Activated CD4-positive, alpha-beta T cell treated with anti-CD3 and anti-CD28 coated beads, Interleukin-2, amount 50 U/mL, for 4 hours (primary cell): Measurements from ENCODE around the gene CNGA3.
A peak's percentile ranks its signal among the peaks of the same experiment; 100 is the strongest.
"Not testable (repeated sequence)": the region's sequence is repeated elsewhere in the genome, so short reads cannot be mapped to it uniquely, and the experiment has no call there.

Source experiments
- DNase-seq, 2 experiments: peaks; one replicate each; pipeline ENCODE4 v3.0.0-alpha.2; 2020

CNGA3 gene

DNA sequence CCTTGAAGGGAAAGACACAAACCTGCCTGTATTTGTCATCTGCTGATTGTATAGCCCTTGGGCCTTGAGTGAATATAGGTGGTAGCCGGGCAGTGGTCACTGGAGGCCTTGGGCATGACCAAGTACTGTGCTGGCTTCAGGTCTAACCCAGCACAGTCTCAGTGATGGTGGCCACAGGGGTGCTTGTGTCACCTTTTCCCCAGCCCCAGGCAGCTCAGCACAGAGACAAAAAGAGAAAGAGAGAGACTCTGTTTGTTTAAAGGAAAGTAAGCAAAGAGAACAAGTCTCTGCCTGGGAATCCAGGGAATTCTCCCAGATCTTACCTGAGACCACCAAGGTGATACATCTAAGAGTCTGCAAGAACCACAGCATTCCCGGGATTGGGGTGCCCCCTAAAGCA lies 59.0 kb downstream of the CNGA3 start:
- no peak for DNase-seq

DNA sequence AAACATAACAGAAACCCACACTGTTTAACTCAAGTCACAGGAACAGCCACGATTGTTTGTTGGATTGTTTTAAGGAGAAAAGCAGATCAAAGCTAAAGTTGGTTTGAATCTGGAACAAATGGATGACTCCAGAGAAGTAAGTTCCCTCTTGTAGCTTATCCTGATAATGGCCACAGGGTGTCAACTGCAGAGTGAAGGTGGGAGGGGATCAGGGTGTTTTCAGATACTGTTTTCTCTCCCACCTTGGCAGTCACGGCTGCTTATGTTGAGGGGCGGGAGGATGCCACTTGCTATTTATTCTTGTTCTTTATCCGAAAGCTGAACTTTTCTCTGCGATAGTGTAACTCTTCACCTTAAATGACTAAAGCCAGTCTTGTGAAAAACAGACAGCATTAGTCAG lies 61.9 kb downstream of the CNGA3 start:
- DNase-seq = no peak

DNA sequence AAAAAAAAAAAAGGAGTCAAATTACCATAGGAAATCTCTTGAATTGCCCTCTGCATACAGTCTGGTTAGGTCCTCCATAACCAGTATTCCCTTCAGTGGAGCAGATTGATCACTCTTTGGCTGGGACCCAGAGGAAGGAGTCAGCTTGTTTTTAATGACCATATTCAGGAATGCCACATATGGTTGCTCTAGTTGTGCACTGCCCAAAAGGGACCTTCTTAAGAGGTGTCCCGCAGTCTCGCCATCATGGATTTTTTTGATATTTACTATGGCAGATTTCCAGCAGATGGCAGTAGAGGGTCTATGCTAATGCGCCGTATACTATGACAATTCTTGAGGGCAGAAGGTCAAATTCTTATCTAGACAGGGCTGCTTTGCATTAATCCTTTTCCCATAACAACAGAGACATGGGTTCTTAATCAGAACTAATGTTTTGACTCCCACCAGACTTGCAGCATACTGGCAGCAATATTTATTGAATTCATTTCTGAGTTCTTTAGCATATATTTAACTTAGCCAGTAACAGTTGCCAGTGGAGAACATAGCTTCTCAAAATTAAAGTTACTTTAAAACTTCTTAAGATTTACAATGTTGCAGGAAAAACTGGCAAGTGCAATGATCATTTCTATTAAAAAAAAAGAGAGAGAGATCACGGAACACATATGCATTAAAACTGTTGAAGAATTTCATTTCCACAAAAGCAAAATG lies 66.6 kb downstream of the CNGA3 start:
- DNase-seq = peak; percentile 31 to 37

DNA sequence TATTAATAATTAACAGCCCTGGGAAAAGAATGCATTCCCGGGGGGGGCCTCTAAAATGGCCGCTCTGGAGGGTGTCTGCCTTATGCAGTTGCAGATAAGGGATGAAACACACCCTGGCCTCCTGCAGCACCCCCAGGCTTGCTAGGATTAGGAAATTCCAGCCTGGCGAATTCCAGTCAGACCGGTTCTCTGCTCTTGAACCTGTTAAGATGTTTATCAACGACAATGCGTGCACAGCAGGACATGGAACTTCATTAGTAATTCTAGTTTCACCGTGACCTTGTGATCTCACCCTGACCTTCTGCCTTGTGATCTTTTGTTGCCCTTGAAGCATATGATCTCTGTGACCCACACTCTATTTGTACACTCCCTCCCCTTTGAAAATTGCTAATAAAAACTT lies 68.0 kb downstream of the CNGA3 start:
- DNase-seq = not testable (repeated sequence)

DNA sequence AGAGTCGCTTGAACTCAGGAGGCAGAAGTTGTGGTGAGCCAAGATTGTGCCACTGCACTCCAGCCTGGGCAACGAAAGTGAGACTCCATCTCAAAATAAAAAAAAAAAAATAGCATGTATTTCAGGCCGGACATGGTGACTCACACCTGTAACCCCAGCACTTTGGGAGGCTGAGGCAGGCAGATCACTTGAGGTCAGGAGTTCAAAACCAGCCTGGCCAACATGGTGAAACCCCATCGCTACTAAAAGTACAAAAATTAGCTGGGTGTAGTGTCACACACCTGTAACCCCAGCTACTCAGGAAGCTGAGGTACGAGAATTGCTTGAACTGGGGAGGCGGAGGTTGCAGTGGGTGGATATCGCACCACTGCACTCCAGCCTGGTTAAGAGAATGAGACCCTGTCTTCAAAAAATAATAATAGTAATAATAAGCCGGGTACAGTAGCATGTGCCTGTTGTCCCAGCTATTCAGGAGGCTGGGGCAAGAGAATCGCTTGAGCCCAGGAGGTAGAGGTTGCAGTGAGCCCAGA lies 69.5 kb downstream of the CNGA3 start:
- DNase-seq = not testable (repeated sequence)

DNA sequence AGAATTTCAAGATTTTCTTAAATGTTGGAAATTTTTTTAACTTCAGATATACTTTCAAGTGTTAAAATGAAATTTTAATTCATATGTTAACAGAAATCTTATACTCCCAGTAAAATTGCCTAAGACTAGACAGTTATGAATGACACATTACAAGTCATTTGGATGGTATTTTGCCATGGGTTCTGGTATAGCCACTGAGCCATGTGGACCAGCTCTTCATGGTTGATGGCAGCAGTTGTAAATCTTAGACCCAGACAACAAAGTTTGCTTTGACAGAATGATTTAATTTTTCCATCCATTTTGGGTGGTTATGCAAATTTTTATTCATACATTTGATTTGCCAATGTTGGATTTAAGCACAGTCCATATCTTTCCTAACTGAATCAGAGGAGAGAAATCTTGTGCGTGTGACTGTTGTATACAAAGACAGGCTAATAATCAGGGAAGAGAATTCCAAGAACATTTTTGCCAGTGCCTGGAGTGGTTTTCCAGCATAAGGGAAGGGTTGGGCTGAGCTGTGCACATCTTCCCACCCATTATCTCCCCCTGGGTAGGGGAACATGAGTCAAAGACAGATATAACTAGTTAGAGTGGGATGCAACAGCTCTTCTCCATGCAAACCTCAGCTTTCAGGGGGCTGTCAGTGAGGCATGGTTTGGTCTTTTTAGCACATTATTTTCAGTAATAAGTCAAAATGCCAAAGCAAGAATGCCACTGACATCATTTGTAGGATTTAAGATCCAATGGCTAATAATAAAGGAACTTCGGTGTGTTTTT lies 70.3 kb downstream of the CNGA3 start:
- no peak for DNase-seq

DNA sequence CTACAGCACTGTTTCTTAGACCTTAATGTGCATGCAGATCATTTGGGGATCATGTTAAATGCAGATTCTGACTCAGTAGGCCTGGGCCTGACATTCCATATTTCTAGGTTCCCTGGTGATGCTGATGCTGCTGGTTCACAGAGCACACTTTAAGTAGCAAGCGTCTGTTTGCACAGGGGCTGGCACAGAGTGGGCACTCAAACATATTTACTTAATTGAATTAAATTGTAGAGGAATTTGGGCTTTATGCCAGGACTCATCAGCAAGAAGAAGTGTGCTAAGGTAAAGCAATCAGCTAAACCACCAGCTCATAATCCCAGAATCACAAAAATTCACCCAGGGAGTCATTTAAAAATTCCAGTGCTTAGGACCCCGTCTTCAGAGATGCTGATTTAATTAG lies 73.3 kb downstream of the CNGA3 start:
- DNase-seq = no peak

DNA sequence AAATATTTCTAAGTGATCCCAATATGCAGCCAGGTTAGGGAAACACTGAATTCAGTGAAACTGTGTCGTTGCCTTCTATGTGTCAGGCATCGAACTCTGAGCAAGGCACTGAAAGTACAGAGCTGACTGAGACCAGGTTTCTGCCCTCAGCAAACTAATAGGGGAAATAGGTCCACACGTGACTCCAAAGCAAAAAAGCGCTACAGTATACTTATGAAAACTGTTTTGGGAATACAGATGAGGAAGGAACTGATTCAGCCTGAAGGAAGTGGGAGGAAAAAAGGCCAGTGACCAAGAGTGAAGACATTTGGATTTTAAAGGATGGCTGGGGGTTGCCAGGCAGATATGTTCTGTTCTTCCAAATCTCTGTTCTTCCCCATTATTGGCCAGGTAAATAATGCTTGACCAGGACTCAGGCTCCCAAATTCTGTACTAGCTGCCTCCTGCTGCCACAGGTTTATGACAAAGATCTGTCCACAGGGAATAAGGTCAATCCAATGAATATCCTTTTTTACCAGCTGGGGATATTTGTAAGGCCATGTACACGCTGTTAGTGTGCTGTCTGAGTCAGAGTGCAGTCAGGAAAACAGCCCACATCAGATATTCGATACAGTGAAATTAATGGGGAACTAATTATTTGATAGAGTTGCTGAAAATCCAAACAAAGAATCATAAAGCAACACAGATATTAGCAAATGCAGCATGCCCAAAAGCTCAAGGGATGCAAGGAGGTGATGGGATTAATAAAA lies 73.9 kb downstream of the CNGA3 start:
- no peak for DNase-seq

DNA sequence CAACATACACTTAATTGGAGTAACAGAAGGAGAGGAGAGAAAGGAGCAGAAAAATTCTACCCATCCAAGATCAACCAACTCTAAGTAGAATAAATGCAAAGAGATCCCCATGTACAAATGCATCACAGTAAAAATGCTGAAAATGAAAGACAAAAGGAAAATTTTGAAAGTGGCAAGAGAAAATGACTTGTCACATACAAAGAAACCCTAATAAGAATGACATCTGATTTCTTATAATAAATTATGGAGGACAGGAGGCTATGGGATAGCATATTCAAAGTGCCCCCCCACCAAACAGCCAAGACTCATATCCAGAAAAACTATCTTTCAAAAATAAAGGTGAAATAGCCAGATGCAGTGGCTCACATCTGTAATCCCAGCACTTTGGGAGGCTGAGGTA lies 76.2 kb downstream of the CNGA3 start:
- no peak for DNase-seq

DNA sequence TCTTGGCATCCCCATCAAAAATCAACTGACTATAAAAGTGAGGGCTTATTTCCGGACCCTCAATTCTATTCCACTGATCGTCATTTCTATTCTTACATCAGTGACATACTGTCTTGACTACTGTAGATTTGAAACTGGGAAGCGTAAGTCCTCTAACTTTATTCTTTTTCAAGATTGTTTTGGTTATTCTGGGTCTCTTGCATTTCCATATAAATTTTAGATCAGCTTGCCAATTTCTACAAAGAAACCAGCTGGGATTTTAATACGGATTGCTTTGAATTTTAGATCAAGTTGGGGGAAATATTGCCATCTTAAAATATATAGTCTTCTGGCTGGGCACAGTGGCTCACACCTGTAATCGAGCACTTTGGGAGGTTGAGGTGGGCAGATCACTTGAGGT lies 80.5 kb downstream of the CNGA3 start:
- DNase-seq = no peak

DNA sequence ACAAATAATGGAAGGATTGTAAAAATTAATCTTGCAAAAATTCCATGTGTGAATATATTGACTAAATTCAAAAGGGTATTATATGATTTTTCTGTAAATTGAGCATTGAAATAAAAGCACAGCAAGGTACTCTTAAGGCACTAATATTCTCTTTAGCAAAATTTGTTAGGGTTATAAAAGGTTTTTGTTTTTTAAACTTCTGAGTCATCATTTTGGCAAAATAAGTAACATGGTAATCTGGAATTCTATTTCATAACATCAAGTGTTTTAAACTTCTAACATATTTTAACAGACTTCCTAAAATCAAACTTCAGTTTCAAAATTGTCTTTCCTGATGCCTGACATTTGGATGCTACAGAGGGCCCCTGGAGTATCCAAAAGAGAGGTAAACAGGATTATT lies 85.9 kb downstream of the CNGA3 start:
- DNase-seq = no peak

DNA sequence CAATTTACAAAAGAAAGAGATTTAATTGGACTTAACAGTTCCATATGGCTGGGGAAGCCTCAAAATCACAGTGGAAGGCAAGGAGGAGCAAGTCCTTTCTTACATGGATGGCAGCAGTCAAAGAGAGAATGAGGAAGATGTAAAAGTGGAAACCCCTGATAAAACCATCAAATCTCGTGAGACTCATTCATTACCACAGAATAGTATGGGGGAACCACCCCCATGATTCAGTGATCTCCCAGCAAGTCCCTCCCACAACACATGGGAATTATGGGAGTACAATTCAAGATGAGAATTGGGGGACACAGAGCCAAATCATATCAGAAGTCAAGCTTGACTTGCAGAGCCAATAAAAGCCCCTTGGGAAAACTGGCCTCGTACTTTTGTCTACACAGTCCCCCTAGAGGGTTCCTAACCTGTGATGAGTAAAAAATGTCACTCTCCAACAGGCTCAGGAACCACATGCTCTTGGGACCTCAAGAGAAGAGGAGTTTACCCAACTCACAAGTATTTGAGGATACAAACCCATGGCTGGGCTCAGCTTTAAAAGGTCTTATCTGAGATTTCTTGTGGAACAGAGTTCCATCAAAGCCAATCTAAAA lies 87.2 kb downstream of the CNGA3 start:
- DNase-seq = no peak

DNA sequence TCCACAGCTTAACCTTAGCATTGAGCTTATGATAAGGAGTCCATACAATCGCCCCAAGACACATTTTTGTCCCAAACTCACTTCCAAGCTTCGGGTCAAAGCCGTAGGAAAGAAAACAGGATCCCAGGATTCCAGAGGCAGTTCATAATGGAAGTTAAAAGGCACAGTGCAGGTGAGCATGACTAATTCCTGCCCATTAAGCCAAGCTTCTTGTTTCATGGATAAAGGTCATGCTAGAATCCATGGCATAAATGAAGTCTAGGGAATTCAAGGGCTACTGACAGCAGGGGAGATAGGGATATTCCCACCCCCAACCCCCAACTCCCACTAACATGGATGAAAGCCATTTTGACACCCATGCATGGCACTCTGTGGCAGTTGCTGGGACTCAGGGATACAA lies 88.2 kb downstream of the CNGA3 start:
- no peak for DNase-seq

DNA sequence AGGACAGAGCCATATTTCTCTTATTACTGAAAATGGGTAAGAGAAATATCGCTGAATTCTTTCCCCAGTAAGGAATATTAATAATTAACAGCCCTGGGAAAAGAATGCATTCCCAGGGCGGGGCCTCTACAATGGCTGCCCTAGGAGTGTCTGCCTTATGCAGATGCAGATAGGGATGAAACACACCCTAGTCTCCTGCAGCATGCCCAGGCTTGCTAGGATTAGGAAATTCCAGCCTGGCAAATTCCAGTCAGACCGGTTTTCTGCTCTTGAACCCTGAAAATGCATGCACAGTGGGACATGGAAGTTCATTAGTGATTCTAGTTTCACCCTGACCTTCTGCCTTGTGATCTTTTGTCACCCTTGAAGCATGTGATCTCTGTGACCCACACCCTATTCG lies 89.4 kb downstream of the CNGA3 start:
- DNase-seq = not testable (repeated sequence)

DNA sequence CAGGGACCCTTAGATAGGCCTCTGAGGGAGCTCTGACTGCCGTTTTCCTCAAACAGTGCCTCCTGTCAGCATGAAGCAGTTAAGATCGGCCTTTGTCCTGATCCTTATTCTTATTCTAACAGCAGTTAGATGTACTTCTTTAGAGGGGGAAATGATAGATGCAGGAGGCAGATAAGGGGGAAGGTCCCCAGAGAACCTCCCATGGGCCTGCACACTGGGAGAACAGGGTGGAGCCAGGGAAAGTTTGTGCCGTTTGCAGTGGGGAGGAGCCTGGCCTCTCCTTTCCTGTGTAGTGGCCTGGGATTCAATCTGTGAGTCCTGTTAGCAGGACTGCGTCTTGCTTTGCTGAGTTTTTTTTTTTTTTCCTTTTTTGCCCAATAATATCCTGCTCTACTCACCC lies 90.5 kb downstream of the CNGA3 start:
- DNase-seq = no peak

DNA sequence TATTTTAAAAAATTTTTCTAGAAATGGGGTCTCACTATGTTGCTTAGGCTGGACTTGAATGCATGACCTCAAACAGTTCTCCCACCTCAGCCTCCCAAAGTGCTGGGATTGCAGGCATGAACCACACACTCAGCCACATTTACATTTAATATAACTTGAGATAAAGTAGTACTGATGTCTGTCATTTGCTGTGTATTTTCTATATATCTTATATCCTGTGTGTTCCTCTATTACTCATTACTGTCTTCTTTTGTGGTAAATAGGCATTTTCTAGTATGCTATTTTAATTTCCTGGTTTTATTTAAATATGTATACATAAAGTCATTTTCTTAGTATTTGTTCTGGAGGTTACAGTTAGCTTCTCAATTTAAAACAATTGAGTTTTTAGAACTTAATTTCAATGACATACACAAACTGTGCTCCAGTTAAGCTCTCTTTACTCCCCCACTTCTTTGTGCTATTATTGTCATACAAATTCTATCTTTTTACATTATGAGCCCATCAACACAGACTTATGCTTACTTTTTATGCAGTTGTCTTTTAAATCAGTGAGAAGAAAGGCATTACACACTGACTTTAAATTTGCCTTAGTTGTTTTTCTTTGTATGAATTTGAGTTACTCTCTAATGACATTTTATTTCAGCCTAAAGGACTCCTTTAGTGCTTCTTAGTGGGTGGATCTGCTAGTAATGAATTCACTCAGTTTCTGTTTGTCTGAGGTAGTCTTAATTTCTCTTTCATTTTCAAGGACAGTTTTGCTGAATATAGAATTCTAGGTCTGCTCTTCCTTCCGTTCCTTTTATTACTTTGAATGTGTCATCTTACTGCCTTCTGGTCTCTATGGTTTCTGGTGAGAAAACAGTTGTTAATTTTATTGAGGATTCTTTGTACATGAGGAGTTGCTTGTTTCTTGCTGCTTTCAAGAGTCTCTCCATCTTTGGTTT lies 92.2 kb downstream of the CNGA3 start:
- DNase-seq = no peak

DNA sequence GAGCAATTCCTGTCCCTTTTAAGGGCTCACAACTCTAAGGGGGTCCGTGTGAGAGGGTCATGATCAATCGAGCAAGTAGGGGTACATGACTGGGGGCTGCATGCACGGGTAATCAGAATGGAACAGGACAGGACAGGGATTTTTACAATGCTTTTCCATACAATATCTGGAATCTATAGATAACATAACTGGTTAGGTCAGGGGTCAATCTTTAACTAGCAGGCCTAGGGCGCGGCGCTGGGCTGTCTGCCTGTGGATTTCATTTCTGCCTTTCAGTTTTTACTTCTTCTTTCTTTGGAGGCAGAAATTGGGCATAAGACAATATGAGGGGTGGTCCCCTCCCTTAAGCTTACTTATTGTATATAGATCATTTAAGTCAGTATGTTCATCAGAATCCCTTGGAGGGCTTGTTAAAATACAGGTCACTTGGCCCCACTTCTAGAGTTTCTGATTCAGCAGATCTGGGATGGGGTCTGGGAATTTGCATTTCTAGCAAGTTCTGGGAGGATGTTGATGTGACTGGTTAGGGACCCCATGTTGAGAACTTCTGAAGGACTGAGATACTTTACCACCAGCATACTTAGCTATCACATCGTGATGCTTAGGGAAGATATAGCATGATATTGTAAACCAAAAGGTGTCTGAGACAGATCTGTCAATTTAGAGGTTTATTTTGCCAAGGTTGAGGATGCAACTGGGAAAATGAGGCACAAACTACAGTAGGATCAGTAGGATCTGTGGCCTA lies 95.6 kb downstream of the CNGA3 start:
- DNase-seq = no peak

DNA sequence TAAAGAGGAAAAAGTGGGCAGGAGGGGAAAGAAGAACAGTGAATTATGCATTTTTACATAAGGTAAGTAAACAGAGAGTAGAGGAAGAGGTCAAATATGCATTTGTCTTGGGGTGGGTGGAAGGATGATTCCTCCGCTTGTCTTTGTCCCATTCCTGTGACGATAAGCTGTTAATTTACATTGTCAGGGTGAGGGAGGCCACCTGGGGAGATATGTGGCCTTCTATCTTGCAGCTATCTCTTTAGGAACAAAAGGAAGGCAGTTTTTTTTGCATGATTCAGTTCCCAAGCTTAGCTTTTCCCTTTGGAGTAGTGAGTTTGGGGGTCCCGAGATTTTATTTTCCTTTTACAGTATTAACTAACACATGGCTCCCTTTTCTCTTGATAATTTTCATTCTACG lies 96.2 kb downstream of the CNGA3 start:
- DNase-seq = no peak

DNA sequence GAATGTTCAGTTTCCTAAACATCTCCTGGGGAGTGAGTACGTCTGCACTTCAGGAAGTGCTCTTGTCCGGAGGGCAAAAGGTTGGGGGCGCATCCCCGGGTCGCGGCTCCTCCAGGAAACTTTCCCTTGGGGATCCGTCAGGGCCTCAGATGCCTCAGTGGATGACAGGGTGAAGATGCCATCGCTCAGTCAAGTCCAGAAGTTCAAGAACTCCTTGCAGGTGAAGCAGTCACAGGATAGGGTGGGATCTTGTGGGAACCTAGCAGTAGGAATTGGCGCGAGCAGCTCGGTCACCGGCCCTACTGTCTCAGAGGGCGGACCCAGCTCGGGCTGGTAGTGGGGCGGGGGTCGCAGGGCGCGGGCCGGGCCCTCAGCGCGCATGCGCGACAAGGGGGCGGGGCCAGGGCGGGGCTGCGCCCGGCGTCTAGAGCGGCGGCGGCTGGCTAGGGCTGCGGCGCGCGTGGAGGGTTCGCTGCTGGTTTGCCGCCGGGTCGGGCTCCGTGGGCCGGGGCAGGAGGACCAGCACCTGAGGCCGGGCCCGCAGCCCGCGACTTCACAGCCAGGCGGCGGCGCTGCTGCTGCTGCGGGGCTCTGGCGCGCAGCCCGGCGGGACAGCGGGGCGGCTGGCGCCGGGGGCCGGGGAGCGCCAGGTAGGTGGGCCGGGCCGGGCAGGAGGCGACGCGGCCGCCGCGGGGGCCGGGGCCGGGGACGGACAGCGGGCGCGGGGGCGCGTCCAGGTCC lies 98.3 kb downstream of the CNGA3 start, which contains the start of gene INPP4A:
Gene INPP4A, plus strand, starts transcription at position 423 of the 741 bp plus-strand sequence. CDS start 75,191 bp downstream, outside the sequence.
- DNase-seq = peak; percentile 68 to 72

DNA sequence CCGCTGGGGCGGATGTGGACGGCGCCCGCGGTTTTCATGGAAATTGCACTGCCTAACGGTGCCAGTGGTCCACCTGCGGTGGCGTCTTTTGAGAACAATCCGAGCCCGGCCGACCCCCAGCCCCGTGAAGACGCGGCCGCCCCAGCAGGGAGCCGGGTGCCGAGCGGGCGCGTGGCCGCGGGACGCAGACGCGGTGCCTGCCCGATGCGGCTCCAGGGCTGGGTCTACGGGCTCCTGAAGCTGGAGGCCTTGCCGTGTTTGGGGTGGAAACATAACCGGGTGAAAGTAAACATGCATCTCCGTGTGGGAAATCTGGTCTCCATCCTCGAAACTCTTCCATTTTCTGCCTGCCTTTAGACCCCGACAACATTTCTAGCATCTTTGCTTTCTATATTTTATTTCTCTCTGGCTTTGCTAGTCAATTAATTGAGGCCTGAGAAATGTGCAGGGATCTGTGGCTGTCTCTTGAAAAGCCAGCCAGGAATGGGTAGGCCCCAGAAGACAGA lies 99.0 kb downstream of the CNGA3 start:
- no peak for DNase-seq
